Forelimb muscle (tissue), 1 donor: ENCODE results near the gene RGS11. TPM values are rescaled to one million over a fixed set of nuclear protein-coding genes. Genes with fewer than 3 reads are reported as not detected.

Source experiments
- DNase-seq: peaks from one replicate; pipeline ENCODE4 v3.0.0-alpha.2; 2013; ENCODE audit warnings: low read depth
- polyA plus RNA-seq: library from polyadenylated mRNA; unstranded; fragments of 120-200 nt; gene quantifications from one replicate; pipeline ENCODE4 v1.2.1, GENCODE V29; 2013; ENCODE audit not compliant: insufficient read length

Gene RGS11
- polyA plus RNA-seq, 1 donor, result 3.6 TPM

DNA sequence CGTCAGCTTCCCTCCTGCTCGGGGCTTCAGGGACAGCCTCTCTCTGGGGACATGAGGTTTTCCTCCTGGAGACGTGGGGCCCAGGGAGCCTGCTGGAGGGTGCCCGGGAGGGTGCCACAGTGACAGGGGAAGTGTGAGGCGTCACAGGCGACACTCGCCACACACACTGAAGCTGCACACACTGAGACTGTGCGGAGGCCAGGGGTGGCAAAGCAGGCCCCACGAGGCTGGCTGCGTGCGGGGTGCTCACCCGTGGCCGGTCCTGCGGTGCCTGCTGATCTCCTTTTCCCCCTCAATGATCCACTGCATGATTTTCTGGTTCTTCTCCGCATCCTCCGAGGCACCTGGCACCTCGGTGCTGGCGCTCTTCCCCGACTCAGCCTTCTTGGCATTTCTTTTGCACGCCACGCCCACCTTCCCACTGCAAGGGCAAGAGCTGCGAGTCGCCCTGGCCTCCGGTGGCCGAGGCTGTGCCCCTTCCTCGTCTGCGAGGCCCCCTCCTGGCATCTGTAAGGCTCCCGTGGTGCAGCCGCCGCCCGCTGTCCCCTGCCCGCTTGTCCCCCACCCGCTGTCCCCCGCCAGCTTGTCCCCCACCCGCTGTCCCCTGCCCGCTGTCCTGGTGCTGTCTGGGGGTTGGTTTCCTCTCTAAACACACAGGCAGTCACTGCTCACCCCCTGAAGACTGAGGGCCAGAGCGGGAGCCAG, 21.2 kb upstream of the RGS11 start:
- DNase-seq, result no peak

DNA sequence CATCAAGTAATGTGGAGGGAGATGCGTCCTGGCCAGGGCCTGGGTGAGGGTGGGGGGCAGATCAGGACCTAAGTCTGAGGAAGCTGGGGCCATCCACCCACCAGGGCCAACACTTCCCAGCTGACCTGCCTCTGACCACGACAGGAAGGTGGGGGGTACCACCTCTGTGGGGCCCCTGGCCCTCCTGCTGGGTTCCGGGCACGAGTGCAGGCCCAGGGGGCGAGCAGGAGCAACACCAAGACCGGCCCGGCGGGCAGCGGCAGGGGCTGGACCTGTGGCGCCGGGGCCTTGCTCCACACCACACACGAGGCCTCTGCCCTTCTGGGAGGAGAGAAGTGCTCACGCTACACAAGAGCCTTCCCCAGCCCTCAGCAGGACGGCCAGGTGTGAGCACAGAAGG, 20.5 kb upstream of the RGS11 start:
- no peak for DNase-seq

DNA sequence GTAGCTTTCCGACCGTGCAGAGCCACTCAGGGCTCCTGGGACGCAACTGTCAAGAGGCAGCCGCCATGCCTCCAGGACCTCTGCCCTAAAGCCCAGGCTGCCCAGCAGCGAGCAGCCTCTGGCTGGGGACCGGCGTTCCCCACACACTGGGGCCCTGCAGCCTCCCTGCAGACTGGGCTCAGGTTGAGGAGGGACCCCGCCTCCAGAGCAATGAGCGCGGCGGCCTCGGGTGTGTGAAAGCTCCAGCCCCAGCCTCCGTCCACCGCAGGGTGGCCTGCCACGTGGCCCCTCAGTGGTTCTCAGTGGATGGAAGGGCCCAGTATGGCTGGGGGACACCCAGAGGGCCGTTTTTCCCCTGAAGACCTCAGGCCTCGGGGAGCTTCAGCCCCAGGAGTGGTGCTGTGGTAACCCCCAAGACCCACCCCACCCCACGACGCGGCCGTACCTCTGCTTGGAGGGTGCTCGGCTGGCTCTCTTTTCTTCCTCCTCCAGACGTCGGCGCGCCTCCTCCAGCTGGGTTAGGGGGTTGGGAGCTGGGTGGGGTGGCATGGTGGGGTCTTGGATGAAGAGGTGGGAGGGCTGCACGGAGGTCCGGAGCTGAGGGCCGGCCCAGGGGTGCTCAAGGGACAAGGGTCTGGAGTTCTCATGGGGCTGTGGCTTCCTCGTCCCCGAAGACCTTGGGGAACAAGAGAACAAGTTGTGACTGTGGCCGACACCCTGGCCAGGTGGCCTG, 17.5 kb upstream of the RGS11 start:
- no peak for DNase-seq

DNA sequence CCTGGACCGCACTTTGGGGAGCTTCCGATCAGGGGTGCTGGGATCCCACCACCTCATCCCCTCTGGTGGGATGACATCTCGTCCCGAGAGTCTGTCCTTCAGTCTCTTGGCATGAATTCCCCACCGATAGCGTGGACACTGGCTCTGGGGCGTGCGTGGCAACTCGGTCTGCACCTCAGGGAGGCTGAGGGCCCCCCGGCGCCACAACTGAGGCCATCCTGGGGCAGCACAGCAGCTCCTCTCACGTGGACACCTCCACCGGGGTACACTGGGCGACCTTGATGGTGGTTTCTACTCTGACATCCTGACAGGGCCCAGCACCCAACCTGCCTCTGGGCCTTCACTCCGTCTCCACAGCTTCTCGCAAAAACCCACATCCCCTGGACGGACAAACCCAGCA, 15.8 kb upstream of the RGS11 start:
- no peak for DNase-seq

DNA sequence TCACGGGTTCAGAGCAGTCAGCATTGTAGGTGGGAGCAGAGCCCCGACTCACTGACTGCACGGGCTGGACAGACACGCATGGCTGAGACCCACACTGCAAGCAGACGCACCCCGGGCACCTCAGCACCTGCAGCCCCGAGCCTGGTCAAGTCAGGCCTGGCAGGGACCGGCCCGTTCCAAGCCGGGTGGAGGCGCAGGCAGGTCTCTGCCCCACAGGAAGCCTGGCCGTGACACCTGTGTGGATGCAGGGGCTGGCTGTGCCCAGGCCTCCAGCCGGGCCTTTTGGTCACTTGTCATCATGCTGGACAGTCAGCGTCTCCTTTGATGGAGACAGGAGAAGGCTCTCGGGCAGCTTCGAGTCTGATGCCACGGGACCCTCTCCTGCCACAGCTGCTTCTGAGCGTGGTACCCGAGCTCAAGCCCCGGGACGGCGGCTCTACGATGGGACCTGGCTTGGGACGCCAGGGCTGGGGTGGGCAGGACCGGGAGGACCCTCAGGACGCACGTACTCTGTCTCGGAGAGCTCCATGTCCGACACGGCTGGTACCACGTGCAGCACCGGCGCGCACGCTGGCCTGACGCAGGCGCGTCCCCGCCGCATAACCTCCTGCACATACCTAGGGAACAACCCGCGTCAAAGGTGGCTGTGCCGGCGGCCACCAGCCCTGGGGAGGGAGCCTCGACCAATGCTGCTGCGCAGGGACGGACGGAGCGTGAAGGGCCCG, 15.1 kb upstream of the RGS11 start:
- no peak for DNase-seq

DNA sequence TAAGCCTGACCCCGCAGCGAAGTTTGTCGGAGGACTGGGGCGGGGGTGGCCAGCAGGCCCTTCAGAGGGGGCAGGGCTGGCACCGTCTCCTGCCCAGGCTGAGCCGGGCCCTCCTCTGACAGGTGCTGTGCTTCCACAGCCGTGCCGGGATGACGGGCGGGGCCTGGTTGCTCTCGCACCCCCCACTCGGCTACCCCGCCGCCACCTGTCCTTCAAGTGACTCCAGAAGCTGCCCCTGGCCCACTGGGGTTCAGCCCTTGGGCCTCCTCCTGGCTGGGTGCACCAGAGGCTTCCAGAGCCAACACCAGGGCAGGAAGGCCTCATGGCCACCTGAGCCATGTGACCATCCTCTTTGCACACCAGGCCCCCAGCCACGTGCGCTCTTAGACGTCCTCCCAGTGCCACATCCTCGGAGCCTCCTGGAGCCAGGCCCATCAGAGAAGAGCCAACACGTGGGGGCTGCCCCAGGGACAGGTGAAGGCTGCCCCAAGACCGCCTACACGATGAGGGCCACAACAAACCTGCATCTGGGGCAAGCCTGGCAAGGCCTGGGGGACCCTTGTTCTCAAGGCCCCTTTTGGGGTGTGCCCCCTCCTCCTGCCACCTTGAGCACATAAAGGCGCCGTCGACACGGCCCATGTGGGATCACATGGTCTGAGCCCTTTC, 14.4 kb upstream of the RGS11 start:
- no peak for DNase-seq

DNA sequence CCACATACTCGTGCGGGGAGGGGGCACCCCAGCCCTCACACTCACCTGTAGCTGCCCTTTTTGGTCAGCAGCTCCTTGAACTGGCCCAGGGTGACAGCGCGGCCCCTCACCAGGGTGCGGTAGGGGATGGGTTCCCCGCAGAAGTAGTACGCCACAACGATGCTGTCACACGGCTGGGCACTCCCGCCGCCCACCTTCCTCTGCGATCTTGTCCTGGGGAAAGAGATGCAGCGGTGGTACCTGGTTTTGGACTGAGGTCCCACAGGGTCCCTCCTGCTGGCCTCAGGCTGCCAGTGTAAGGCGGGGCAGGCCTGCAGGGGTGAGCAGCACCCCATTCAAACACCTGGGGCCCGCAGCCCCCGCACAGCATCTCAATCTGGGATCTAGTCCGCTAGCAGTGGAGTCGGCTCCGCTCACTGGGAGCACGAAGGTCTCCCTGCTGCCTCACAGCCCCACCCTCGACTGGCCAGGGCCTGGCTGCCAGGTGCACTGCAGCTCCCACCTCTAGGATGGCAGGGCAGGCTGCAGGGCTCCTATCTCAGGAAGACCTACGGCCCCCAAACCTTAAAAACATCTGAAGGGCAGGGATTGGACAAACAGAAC, 13.8 kb upstream of the RGS11 start:
- no peak for DNase-seq

DNA sequence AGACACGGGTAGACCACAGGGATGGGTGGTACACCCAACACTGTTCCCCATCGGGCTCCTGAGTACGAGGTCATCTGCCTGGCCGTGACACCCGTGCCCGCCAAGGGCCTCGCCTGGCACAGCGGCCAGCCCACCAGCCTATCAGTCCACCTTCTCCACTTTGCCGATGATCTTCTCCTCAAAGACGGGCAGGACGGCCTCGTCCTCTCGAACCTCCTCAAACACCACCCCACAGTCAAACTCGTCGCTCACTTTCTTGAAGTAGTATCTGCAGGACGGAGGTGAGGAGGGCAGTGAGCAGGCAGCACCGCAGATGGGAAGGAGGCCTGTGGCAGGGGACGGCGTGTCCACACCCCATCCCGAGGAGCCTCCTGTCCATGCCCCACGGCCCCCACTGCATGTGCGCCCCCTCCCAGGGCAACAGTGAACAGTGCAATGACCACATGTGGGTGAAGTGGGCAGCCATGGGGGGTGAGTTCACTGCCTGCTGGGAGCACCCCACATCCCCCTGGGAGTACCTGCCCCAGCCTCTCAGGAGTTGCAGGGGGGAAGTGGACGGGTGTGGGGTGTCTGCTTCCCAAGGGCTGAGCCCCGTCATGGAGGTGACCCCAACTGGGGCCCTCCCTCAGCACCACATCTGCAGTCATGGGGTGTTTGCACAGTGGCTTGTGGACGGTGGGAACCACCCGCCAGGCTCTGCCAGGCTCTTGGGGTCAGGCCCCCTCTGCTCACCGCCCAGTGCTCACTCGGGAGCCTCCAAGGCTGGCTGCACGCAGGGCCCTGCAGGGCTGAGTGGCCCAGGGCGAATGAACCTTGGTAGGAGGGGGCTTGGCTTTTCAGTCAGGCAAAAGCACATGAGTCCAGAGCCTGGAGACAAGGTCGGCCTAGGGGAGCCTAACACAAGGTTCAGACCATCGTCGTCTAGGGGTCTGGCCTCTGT, 12.5 kb upstream of the RGS11 start:
- DNase-seq, result no peak

DNA sequence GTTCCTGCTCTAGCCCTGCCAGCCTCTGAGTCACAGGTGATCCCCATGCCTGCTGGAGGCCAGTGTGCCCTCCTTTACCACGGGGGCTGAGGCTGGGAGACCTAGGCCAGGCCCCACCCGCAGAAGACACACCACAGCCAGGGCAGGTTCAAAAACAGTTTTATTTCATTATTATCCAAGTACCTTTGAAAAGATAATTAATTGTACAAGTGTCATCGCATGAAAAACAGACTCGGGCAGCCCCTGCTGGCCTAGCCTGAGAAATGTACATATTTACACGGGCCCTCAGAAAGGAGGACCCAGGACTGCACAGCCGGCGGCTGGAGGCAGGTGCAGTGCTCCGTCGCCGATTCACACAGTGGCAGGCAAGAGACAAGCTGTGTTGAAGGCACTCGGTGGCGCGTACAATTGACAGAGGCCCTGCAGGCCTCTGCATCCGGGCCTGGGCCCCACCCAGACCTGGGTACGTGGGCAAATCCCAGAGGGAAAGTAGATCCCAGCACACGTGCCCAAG, 11.6 kb upstream of the RGS11 start:
- DNase-seq, result no peak

DNA sequence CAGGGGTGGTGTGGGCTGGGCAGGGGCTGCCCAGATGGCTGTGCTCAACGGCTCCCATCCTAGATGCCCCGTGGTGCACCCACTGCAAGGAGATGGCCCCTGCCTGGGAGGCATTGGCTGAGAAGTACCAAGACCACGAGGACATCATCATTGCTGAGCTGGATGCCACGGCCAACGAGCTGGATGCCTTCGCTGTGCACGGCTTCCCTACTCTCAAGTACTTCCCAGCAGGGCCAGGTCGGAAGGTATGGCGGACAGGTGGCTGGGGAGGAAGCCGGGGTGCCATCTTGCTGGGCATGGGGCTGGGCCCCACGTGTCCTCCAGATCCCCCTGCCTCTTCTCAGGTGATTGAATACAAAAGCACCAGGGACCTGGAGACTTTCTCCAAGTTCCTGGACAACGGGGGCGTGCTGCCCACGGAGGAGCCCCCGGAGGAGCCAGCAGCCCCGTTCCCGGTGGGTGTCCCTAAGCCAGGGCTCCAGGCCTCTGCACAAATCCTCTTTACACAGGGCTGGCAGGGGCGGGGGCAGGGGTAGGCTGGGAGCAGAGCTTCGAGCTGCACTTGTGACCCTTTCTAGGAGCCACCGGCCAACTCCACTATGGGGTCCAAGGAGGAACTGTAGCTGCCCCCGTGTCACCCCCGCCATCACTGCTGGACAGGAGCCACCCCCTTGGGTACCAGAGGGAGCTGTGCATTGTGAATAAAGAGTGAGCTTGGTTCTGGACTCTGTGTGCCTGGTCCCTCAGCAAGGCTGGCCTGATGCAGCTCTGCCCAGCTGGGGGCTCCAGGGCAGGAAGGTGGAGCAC, 10.9 kb upstream of the RGS11 start:
- DNase-seq, result no peak

DNA sequence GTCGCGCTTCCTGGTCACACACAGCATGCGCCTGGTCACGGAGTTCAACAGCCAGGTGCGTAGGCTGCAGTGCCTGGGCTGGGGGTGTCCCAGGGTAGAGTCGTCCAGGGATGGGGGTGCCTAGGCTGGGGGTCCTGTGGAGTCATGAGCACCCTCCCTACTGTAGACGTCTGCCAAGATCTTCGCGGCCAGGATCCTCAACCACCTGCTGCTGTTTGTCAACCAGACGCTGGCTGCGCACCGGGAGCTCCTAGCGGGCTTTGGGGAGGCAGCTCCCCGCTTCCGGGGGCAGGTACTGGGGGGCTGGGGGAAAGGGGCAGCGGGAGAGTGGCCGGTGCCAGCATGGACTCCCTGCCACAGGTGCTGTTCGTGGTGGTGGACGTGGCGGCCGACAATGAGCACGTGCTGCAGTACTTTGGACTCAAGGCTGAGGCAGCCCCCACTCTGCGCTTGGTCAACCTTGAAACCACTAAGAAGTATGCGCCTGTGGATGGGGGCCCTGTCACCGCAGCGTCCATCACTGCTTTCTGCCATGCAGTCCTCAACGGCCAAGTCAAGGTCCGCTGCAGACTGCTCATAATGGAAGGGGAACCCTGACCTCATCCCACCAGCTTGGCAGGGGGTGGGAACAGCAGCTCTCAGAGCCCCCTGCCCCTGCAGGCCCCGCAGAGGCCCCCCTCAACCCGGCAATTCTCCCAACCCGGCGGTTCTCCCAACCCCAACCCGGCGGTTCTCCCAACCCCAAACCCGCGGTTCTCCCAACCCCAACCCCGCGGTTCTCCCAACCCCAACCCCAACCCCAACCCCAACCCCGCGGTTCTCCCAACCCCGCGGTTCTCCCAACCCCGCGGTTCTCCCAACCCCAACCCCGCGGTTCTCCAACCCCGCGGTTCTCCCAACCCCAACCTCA, 9.7 kb upstream of the RGS11 start:
- DNase-seq, result no peak

DNA sequence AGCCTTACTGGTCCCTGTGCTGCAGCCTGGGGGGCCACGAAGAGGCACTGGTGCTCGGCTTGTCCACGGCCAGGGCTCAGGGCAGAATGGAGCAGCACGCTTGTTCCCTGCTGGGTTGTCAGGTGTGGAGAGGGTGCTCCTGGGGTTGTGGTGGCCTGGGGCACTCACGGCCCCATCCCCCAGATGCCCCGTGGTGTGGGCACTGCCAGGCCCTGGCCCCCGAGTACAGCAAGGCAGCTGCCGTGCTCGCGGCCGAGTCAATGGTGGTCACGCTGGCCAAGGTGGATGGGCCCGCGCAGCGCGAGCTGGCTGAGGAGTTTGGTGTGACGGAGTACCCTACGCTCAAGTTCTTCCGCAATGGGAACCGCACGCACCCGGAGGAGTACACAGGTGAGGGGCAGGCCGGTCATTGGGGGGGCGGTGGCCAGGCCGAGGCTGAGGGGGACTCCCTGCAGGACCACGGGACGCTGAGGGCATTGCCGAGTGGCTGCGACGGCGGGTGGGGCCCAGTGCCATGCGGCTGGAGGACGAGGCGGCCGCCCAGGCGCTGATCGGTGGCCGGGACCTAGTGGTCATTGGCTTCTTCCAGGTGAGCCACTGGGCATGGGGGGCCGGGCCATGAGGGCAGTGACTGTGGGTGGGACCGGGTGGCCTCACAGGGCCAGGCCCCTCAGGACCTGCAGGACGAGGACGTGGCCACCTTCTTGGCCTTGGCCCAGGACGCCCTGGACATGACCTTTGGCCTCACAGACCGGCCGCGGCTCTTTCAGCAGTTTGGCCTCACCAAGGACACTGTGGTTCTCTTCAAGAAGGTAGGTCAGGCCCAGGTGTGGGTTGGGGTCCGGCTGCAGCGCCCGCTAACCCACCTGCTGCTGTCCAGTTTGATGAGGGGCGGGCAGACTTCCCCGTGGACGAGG, 8.7 kb upstream of the RGS11 start:
- DNase-seq, result no peak

DNA sequence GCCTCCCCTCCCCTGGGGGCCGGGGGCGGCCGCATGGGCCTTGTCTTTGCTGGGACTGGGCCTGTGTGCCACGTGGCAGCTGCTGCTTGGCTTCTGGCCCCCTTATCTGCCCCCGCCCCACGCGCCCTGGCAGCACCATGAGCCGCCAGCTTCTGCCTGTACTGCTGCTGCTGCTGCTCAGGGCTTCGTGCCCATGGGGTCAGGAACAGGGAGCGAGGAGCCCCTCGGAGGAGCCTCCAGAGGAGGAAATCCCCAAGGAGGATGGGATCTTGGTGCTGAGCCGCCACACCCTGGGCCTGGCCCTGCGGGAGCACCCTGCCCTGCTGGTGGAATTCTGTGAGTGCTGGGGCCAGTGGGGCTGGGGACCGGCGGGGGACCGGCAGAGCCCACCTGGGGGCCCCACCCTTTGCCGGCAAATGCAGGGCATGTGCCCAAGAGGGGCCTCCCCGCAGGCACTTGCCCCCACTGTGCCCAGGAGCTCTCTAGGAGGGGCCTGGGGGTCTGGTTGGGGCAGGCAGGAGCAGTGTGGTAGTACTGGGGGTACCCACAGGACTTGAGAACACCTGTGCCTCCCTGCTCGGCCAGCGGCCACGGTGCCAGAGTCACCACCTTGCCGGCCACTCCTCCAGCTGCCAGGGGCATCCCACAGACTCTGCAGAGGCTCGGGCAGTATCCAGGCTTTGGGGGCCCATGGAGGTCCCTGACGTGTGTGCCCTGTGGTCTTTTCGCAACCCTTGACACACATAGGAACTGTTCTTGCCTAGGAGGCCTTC, 7.5 kb upstream of the RGS11 start, which contains the start of gene PDIA2:
Gene PDIA2 (plus strand): TSS at position 132 of the 773 bp plus-strand sequence. CDS start 6 bp downstream, at position 138.
- no peak for DNase-seq

DNA sequence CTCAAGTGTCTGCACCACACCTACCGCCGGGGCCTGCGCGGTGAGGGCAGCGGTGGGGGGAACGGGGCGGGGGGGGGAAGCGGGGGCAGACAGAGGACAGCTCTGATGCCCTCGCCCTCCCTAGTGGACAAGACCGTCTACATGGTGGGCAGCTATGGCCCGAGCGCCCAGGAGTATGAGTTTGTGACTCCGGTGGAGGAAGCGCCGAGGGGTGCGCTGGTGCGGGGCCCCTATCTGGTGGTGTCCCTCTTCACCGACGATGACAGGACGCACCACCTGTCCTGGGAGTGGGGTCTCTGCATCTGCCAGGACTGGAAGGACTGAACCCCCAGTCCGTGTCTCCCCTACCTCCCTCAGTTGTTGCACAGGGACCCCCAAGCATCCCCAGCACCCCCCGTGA, 6.7 kb upstream of the RGS11 start:
- no peak for DNase-seq

DNA sequence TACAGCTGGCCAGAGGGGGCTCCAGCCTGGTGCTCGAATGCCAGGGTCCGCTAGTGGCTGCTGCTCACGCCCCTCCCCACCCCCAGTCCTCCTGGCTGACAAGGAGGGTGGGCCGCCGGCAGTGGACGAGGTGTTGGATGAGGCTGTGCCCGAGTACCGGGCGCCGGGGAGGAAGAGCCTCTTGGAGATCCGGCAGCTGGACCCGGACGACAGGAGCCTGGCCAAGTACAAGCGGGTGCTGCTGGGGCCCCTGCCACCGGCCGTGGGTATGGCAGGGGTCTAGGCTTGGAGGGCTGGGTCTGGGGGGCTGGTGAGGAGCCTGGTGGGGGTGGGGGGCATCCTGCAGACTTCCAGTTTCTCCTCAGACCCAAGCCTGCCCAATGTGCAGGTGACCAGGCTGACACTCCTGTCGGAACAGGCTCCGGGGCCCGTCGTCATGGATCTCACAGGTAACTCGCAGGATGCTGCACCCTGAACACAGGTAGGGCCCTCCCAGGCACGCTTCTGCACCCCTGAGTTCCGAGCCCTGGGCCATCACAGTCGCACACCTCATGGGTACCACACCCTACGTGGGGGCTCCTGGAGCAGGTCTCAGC, 6.0 kb upstream of the RGS11 start:
- no peak for DNase-seq

DNA sequence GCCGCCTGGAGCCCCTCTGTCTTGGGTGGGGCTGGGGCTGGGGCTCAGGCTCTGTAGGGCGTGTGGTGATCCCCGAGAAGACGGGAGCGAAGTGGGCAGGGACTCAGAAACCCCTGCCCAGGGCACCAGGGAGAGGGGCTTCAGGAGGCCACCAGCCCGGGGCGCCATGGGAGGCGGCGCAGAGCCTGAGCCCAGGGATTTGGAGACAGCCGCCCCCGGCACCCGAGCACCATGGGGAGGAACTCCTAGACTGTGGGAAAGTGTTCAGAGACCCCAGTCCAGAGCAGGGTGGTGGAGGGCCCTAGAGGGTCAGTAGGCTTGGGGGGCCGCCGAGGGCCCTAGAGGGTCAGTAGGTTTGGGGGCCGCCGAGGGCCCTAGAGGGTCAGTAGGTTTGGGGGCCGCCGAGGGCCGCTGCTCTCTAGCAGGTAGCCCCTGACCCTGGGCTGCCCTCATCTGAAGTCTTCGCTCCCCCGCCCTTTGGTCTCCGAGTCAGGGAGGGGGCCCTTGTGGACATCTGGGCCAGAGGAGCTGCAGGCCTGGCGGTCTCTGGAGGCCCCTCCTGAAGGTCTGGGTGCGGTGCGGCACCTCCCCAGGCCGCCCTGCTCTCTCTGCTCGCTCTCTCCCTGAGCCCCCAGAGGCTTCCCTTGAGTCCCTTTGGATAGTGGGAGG, 5.4 kb upstream of the RGS11 start:
- DNase-seq, result no peak
